Rectal smooth muscle tissue (tissue), 1 donor: ENCODE results near the gene ELOVL7.
"Not testable (repeated sequence)": the region's sequence is repeated elsewhere in the genome, so short reads cannot be mapped to it uniquely, and the experiment has no call there.

ENCODE experiments used
- H3K27ac ChIP-seq: one replicate; pipeline ENCODE4 v1.7.0; 2013; ENCODE audit warnings: low read depth, low read length, inconsistent platforms
- H3K27me3 ChIP-seq: one replicate; pipeline ENCODE4 v1.7.0; 2013; ENCODE audit warnings: low read length; ENCODE audit not compliant: control insufficient read depth, insufficient read depth
- H3K36me3 ChIP-seq: one replicate; pipeline ENCODE4 v1.7.0; 2013; ENCODE audit warnings: low read length; ENCODE audit not compliant: control insufficient read depth, insufficient read depth
- H3K4me1 ChIP-seq: one replicate; pipeline ENCODE4 v1.7.0; 2013; ENCODE audit warnings: low read length; ENCODE audit not compliant: control insufficient read depth, insufficient read depth
- H3K4me3 ChIP-seq: one replicate; pipeline ENCODE4 v1.7.0; 2013; ENCODE audit warnings: low read length
- H3K9ac ChIP-seq: one replicate; pipeline ENCODE4 v1.7.0; 2013; ENCODE audit warnings: low read length

The ELOVL7 gene

GRCh38 chr5:60722416-60722815 lies 121.7 kb downstream of the ELOVL7 start:
- Histone ChIP-seq H3K36me3 (no peaks in the 10 kb centered on the region), H3K27me3 (no peaks in the 10 kb centered on the region), H3K4me3 (no peak overlapping the region), H3K9ac (no peak overlapping the region), H3K4me1 (no peaks in the 10 kb centered on the region), H3K27ac (no peak overlapping the region)

- H3K9ac ChIP-seq: no peak overlapping the region
- no peaks in the 10 kb centered on the region for H3K27me3 ChIP-seq
- no peak overlapping the region for H3K4me3 ChIP-seq
- no peaks in the 10 kb centered on the region for H3K36me3 ChIP-seq
- H3K4me1 ChIP-seq: no peaks in the 10 kb centered on the region
- H3K27ac ChIP-seq: no peak overlapping the region
Measured at GRCh38 chr5:60719329-60719728, 124.7 kb downstream of the ELOVL7 start.

GRCh38 chr5:60718166-60718892 lies 125.7 kb downstream of the ELOVL7 start:
- Histone ChIP-seq H3K4me1 (no peaks in the 10 kb centered on the region), H3K4me3 (no peak overlapping the region), H3K27me3 (no peaks in the 10 kb centered on the region), H3K27ac (no peak overlapping the region), H3K9ac (no peak overlapping the region), H3K36me3 (no peaks in the 10 kb centered on the region)

- H3K9ac ChIP-seq, H3K36me3 ChIP-seq, H3K4me1 ChIP-seq, H3K27ac ChIP-seq, H3K4me3 ChIP-seq, H3K27me3 ChIP-seq: not testable (repeated sequence)
Measured at GRCh38 chr5:60715201-60715928, 128.7 kb downstream of the ELOVL7 start.

GRCh38 chr5:60712950-60713349 lies 131.1 kb downstream of the ELOVL7 start:
- Histone ChIP-seq H3K4me1 (no peaks in the 10 kb centered on the region), H3K36me3 (no peaks in the 10 kb centered on the region), H3K27me3 (no peaks in the 10 kb centered on the region), H3K27ac (no peak overlapping the region), H3K9ac (no peak overlapping the region), H3K4me3 (no peak overlapping the region)

- not testable (repeated sequence) for H3K4me3 ChIP-seq, H3K27ac ChIP-seq, H3K4me1 ChIP-seq, H3K36me3 ChIP-seq, H3K9ac ChIP-seq, H3K27me3 ChIP-seq
Measured at GRCh38 chr5:60711892-60712291, 132.2 kb downstream of the ELOVL7 start.

- H3K9ac ChIP-seq: no peak overlapping the region
- no peak overlapping the region for H3K27ac ChIP-seq
- no peaks in the 10 kb centered on the region for H3K27me3 ChIP-seq
- no peak overlapping the region for H3K4me3 ChIP-seq
- no peaks in the 10 kb centered on the region for H3K36me3 ChIP-seq
- H3K4me1 ChIP-seq: no peaks in the 10 kb centered on the region
Measured at GRCh38 chr5:60710362-60710761, 133.7 kb downstream of the ELOVL7 start.

GRCh38 chr5:60705144-60705543 lies 138.9 kb downstream of the ELOVL7 start:
- Histone ChIP-seq H3K36me3 (no peaks in the 10 kb centered on the region), H3K4me1 (no peaks in the 10 kb centered on the region), H3K27me3 (no peaks in the 10 kb centered on the region), H3K27ac (no peak overlapping the region), H3K4me3 (no peak overlapping the region), H3K9ac (no peak overlapping the region)

- no peak overlapping the region for H3K27ac ChIP-seq
- H3K9ac ChIP-seq: no peak overlapping the region
- H3K4me3 ChIP-seq: no peak overlapping the region
- no peaks in the 10 kb centered on the region for H3K27me3 ChIP-seq
- H3K36me3 ChIP-seq: no peaks in the 10 kb centered on the region
- H3K4me1 ChIP-seq: peaks cover 2% of the 10 kb centered on the region
Measured at GRCh38 chr5:60703944-60704343, 140.1 kb downstream of the ELOVL7 start.
